ENCODE measurements around the gene TP53RK.

Gene TP53RK

DNA sequence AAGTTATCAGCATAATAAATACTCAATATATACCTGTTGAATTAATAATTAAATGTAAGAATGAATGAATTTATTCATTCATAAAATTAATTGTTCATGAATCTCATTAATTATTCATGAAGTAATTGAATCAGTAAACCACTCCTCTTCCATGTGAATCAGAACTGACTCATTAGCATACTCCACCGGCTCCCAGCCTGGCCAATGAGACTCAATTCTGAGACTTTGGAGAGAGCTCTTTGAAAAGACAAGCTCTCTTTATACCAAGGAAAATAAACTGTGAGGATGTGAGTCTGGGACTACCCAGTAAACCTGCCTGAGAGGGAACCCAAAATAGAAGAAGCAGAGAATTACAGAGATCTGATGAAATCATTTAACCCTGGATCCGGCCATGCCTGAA lies 11.8 kb upstream of the TP53RK start:
- TF ChIP-seq, protein P1, sequence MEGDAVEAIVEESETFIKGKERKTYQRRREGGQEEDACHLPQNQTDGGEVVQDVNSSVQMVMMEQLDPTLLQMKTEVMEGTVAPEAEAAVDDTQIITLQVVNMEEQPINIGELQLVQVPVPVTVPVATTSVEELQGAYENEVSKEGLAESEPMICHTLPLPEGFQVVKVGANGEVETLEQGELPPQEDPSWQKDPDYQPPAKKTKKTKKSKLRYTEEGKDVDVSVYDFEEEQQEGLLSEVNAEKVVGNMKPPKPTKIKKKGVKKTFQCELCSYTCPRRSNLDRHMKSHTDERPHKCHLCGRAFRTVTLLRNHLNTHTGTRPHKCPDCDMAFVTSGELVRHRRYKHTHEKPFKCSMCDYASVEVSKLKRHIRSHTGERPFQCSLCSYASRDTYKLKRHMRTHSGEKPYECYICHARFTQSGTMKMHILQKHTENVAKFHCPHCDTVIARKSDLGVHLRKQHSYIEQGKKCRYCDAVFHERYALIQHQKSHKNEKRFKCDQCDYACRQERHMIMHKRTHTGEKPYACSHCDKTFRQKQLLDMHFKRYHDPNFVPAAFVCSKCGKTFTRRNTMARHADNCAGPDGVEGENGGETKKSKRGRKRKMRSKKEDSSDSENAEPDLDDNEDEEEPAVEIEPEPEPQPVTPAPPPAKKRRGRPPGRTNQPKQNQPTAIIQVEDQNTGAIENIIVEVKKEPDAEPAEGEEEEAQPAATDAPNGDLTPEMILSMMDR (conservative IDR thresholded peaks at IDR 0.05; ENCODE audit: low read length) = no peak
- no peak for DNase-seq (ENCODE audit: low read depth)
- H3K4me3 ChIP-seq (ENCODE audit: low read length) = no peak overlapping the region

DNA sequence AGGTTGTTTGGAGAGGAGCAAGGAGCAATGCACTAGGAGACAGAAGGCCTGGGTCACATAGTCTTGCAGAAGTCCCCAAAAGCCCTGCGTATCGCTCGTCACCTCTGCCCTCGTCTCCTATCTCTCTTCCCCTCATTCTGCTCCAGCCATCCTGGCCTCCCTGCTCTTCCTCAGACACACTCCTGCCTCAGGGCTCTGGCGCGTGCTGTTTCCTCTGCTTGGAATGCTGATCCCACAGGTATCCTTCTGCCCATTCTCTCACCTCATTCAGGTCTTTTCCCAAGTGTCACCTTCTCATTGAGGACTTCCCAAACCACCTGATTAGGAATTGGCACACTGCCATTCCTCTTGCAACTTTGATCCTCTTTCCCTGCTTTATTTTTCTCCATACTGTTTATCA lies 11.2 kb upstream of the TP53RK start:
- no peak for DNase-seq (ENCODE audit: low read depth)
- TF ChIP-seq, protein P1 (conservative IDR thresholded peaks at IDR 0.05; ENCODE audit: low read length) = no peak
- H3K4me3 ChIP-seq (ENCODE audit: low read length) = no peak overlapping the region

DNA sequence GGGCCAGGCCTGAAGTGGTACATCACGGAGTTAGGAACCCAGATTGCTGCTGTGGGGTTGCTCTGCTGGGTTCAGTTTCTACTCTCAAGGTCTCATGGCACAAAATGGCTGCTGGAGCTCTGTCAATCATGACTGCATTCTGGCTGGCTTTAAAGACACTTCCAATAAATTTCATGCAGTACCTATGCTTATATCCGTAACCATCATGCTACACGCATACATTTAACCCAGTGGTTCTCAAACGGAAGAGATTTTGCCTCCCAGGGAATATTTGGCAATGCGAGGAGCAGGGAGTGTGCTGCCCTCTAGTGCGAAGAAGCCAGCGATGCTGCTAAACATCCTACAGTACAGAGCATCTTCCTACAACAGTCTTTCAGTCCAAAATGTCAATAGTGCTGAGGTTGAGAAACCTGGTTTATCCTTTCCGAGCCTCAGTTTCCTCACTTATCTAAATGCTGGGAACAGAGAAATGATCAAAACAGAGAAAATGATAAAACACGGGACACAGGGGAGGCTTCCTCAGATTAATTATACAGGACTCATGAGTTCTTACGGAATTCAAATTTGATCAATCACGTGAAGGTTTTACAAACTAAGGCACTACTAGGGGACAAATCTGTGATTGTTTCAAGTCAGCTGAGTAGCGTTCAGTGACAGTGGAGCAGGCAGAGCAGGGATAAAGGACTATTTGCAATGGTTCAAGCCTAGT lies 10.6 kb upstream of the TP53RK start:
- TF ChIP-seq, protein P1 (conservative IDR thresholded peaks at IDR 0.05; ENCODE audit: low read length) = peak; percentile 73
- DNase-seq (ENCODE audit: low read depth) = peak; percentile 54
- H3K4me3 ChIP-seq (ENCODE audit: low read length) = no peak overlapping the region

DNA sequence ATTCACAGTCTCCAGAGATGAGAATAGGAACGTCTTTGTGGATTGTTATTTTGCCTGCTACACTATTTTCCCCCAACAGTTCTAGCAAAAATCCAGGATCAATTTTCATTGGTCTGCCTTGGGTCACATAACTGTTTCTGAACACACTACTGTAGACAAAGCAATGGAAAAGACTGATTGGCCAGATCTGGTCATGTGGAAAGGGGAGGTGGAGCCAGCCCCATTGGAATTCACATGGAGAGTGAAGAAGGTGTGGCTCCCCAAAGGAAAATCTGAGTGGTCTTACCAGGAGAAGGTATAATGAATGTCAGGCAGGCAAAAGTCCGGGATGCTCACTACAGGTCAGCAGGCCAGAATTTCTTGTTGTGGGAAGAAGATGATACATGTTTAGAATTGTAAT lies 9.5 kb upstream of the TP53RK start:
- DNase-seq (ENCODE audit: low read depth) = no peak
- TF ChIP-seq, protein P1 (conservative IDR thresholded peaks at IDR 0.05; ENCODE audit: low read length) = no peak
- no peak overlapping the region for H3K4me3 ChIP-seq (ENCODE audit: low read length)

DNA sequence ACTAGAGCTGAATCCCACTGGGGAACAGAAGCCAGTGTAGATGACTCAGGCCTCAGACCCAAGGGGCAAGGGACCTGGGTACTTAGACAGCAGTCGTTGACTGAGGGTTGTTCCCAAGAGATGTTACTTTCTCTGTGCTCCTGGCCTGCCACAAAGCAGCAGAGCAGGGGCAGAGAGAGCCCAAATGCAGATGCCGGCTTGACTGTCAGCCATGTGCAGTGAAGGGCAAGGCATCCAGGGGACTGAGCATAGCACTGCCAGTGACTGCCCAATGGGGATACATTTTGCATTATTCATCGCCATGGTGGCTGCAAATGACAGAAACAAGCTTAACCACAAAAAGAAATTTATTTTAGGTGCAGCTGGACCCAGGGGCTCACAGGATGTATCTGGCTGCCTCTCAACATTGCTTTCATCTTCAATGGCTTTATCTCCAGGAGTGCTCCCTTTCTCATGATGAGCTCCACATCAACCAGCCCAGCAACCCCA lies 7.6 kb upstream of the TP53RK start:
- peak; percentile 38 for DNase-seq (ENCODE audit: low read depth)
- TF ChIP-seq, protein P1 (conservative IDR thresholded peaks at IDR 0.05; ENCODE audit: low read length) = no peak
- H3K4me3 ChIP-seq (ENCODE audit: low read length) = no peak overlapping the region

DNA sequence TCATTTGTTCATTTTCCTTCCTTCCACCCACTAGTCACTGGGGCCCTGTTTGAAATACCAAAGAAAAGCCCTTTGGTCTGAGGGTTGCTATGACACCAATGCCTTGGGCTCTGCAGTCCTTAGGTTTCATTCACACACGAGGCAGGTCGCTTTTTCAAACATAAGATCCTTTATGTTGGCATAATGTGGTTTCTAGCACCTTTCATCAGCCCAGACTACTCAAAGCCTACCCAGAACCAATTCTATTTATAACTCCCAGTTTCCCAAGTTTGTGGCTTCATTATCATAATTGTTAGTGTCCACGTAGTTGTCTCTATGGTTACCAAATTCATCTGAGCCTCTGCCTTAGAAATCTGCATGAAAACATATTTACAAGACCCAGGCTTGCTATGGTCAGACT lies 6.6 kb upstream of the TP53RK start:
- DNase-seq (ENCODE audit: low read depth) = peak; percentile 91

DNA sequence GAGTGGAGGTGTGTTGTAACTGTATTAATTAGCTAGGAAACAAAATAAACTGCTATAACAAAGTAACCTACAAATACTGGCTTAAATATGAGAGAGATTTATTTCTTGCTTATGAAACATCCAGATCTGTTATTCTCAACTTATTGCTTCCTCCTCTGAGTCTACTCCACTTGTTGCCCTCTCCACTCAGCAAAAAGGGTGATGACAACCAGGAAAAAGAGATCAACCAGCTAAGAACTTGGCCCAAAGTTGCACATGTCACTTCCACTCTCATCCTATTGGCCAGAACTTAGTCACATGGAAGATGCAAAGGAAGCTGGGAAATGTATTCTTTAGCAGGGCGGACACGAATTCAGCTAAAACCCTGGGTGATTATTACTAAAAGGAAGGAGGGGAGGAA lies 5.2 kb upstream of the TP53RK start:
- H3K4me3 ChIP-seq (ENCODE audit: low read length) = no peak overlapping the region
- peak; percentile 53 for DNase-seq (ENCODE audit: low read depth)
- TF ChIP-seq, protein P1 (conservative IDR thresholded peaks at IDR 0.05; ENCODE audit: low read length) = no peak

More for the DNA sequence above, 6.6 kb upstream of the TP53RK start:
- TF ChIP-seq, protein P1 (conservative IDR thresholded peaks at IDR 0.05; ENCODE audit: low read length) = no peak
- H3K4me3 ChIP-seq (ENCODE audit: low read length) = no peak overlapping the region
